Suppressor macrophage treated with lipopolysaccharide for 4 hours (primary cell): ENCODE data around the gene DIPK1B.
"Not testable (repeated sequence)": the region's sequence is repeated elsewhere in the genome, so short reads cannot be mapped to it uniquely, and the experiment has no call there.

ENCODE experiments used
- DNase-seq: peaks from one replicate; pipeline ENCODE4 v3.0.0-alpha.2; 2020

DIPK1B gene

GRCh38 chr9:136755302-136756133 lies 43.1 kb downstream of the DIPK1B start:
- not testable (repeated sequence) for DNase-seq

GRCh38 chr9:136756134-136756438 lies 43.7 kb downstream of the DIPK1B start:
- no peak for DNase-seq

- DNase-seq = no peak
Observed at GRCh38 chr9:136756836-136757235, 44.5 kb downstream of the DIPK1B start.

GRCh38 chr9:136757328-136757727 lies 45.0 kb downstream of the DIPK1B start:
- DNase-seq = no peak

GRCh38 chr9:136757751-136758140 lies 45.4 kb downstream of the DIPK1B start:
- DNase-seq = no peak

DNA sequence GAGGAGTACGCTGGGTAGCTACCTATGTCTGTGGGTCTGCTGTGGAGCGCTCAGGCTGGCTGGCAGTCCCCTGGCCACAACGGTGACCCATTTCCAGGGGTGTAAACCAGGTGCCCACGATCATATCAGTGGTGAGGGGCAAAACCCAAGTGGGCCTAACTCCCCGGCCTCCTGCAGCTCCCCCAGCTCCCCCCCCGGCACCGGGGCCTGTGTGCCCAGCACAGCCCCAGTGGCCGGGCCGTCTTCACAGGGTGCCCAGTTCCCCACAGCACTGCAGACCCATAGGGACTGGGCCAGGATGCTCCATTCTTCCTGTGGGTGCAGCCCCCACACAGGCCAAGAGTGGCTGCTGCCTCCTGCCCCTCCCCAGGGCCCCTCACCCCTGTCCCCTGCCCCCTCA lies 46.6 kb downstream of the DIPK1B start:
- no peak for DNase-seq

DNA sequence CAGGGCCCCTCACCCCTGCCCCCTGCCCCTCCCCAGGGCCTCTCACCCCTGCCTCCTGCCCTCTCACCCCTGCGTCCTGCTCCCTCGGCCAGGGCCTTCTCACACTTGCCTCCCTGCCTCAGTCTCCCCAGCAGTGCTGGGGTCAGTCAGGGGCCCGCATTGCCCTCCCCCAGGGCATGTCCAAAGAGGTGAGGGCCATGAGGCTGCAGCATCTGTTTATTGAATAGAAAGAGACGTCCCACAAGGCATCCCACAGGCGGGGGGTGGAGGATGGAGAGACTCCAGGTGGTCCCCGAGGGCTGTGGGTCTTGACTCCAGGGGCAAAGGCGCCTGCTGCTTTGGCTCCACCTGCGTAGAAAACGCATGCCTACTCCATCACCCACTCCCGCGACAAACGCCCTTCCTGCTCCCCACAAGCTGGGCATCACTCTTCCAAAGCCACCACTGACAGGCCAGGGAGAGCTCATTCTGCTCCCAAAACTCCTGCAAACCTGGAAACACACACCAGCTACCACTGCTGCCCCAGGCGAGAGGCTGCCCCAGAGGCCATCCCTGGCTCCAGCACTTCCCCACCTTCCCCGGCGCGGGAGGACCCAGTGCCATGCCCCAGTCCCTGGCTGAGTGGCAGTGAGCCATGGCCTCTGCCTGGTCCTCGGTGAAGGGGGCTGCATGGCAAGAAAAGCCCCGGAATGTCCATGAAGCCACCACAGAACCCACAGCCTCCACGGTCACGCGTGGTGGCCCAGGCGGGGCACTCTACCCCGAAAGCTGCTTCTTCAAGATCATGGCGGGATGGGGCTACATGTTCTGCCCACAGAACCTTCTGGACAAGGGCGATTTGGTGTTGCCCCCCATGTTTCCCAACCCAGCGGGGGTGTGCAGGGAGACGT lies 47.3 kb downstream of the DIPK1B start:
- DNase-seq = no peak

DNA sequence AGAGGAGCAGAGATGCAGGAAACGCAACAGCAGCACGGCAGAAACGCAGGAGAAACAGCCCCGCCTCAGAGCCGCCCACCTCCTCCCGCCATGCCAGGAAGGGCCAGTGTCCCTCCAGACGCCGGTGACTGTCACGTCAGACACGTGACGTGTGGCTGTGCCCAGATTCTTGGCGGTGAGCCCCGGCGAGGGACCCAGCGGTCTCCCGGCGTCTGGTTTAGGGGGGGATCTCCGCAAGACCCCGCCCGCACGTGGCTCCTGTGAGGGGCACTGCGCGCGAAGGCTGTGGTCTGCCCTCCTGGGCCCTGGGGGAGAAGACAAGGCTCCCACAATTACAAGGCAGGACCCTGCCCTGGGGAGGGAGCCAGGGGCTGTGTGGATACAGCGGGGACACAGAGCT lies 48.1 kb downstream of the DIPK1B start:
- no peak for DNase-seq

- DNase-seq = peak; percentile 51
Observed at GRCh38 chr9:136760834-136761544, 48.6 kb downstream of the DIPK1B start.

DNA sequence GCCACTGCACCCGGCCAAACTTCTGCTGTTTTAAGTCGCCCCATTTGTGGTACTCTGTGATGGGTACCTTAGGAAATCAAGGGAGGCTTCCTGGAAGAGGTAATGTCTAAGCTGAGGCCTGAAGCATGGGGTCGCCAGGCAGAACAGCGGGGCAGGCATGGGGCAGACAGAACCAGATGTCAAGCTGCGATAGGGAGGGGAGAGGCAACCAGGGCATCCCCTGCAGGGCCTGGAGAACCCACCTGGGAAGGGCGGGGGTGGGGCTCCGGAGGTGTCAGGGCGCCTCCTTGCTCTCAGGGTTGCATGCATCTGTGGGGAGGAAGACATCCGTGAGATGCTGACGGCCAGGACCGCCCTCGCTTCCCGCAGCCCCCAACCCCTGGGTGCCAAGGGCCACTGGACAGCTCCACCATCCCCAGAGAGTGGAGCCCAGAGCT lies 49.2 kb downstream of the DIPK1B start:
- no peak for DNase-seq

- DNase-seq = no peak
Observed at GRCh38 chr9:136762221-136762691, 49.9 kb downstream of the DIPK1B start.

DNA sequence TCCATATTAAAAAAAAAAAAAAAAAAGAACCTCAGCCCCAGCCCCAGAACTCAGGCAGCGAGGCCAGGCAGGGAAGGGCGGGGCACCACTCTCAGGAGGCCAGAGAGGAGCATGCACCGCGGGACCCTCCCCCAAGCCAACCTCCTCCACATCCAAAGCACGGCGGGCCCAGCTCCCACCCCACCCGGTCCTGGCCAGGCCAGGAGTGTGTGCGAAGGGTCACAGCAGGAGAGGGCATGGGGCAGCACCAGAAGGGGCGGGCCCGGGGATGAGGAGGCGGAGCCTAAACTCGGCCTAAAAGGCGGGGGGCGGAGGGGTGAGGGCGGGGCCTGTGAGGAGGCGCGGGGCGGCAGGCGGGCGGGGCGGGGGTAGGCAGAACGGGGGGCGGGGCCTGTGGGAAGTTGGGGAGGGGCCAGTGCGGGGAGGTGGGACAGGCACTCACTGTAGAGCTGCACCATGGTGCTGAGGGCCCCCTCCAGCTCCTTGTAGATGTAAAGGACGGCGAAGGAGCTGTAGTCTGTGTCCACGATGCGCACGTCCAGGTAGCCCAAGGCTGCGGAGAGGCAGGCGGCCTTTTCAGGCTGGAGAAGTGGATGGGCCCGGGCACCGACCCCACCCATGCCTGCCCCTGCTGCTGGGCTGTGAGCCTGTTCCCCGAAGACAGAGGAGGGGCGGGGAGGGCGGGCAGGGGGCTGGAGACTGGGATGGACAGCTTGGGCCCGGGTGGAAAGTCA lies 50.7 kb downstream of the DIPK1B start:
- peak; percentile 32 for DNase-seq

- no peak for DNase-seq
Observed at GRCh38 chr9:136763649-136764035, 51.3 kb downstream of the DIPK1B start.

- DNase-seq = no peak
Observed at GRCh38 chr9:136764301-136764891, 52.0 kb downstream of the DIPK1B start, which contains the start of gene LCN15. Gene LCN15 (minus strand): TSS chr9:136764518. CDS start chr9:136764488, 30 bp downstream.

DNA sequence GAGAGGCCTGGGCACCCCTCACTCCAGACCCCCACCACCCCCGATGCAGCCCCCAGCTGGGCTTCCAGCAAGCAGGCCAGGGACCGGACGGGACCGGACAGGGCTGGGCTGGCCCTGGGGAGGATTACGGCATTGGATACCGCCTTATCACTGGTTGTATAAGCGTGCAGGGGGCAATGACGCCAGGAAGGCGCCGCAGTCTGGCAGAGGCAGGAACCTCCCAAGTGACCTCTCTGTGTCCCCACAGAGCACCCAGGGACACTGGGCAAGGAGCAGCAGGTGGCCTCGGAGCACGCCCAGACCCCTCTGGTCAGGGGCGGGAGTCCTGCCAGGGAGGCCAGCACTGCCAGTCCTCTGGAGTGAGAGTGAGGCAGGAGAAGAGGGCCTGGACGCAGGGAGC lies 52.7 kb downstream of the DIPK1B start:
- DNase-seq = no peak

- peak; percentile 29 for DNase-seq
Observed at GRCh38 chr9:136765745-136766409, 53.5 kb downstream of the DIPK1B start.

DNA sequence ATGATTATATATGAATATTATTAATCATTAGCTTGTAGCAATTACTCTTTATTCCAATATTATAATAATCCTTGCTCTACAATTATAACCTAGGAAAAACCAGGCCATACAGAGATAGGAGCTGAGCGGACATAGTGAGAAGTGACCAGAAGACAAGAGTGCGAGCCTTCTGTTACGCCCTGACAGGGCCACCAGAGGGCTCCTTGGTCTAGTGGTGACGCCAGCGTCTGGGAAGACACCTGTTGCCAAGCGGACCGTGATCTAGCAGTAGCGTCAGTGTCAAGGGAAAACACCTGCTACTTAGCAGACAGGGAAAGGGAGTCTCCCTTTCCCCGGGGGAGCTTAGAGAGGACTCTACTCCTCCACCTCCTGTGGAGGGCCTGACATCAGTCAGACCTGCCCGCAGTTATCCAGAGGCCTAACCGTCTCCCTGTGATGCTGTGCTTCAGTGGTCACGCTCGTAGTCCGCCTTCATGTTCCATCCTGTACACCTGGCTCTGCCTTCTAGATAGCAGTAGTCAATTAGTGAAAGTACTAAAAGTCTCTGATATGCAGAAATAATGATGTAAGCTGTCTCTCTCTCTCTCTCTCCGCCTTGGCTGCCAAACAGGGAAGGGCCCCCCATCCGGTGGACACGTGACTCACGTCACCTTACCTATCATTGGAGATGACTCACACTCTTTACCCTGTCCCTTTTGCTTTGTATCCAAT lies 54.2 kb downstream of the DIPK1B start:
- DNase-seq = peak; percentile 58

- DNase-seq = peak; percentile 54
Observed at GRCh38 chr9:136769710-136770191, 57.4 kb downstream of the DIPK1B start.

GRCh38 chr9:136771907-136772415 lies 59.6 kb downstream of the DIPK1B start:
- no peak for DNase-seq

DNA sequence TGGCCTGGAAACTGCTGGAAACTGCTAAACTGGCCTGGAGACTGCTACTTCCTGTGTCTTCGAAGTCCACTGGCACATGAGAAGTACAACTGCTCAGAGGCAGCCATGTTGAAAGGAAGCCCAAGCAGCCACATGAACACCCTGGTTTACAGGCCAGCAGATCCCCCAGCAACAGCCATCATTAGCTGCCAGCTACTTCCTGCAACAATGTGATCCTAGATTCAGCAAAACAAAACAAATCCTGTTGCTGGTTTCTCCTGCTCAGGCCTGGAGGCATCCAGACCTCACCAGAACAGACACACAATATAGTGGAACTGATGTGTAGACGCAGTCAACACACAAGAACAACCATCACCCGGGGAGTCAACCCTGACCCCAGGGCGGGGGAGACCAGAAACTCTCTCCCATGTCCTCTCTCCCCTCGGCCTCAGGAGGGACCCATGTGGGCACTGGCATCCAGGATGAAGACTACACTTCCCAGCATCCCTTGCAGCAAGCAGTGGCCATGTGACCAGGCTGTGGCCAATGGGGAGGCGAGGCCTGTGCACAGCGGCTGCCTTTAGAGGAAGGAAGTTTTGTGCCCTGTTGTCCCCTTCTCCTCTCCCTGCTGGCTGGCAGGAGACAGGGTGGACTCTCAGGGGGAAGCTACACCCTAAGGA lies 61.1 kb downstream of the DIPK1B start:
- DNase-seq = peak; percentile 31
